Bronchial epithelial cell (primary cell): ENCODE data around the gene MACROH2A1. TPM values are rescaled to one million over a fixed set of nuclear protein-coding genes. Genes with fewer than 3 reads are reported as not detected.
A peak's percentile ranks its signal among the peaks of the same experiment; 100 is the strongest.

Experiments used
- DNase-seq: peaks from one replicate; pipeline ENCODE4 v3.0.0-alpha.2; 2010; ENCODE audit warnings: low read depth
- FAIRE-seq: peaks from 2 replicates; lab custom pipeline; 2011; peaks lifted over from hg19 to GRCh38; lab: Jason Lieb, UNC
- H3K27me3 ChIP-seq: 2 replicates; pipeline ENCODE4 v1.5.1; 2011; ENCODE audit warnings: low read length; ENCODE audit not compliant: control insufficient read depth, insufficient read depth
- H3K36me3 ChIP-seq: 2 replicates; pipeline ENCODE4 v1.5.1; 2011; ENCODE audit warnings: low read length; ENCODE audit not compliant: control insufficient read depth, insufficient read depth
- H3K4me3 ChIP-seq: 2 replicates; pipeline ENCODE4 v1.5.1; 2011; ENCODE audit warnings: mild to moderate bottlenecking, low read depth, low read length, control low read depth
- CTCF ChIP-seq: IDR thresholded peaks from 2 replicates; pipeline ENCODE4 v1.5.1; 2011; ENCODE audit warnings: mild to moderate bottlenecking, moderate library complexity, low read length, control low read depth, inconsistent platforms; ENCODE audit not compliant: insufficient read depth, severe bottlenecking
- total RNA-seq: library from RNA; depleted of rRNA; stranded (reverse); fragments of >200 nt; gene quantifications from 2 replicates; pipeline ENCODE4 v1.2.1, GENCODE V29; 2014

MACROH2A1 gene
- total RNA-seq, 1 donor from 2014 or later, result 257 TPM

GRCh38 chr5:135377751-135378680 is 21.0 kb downstream of the MACROH2A1 start:
- FAIRE-seq, result no peak
- peak; percentile 39 for DNase-seq
- TF ChIP-seq CTCF, result no peak
- Histone ChIP-seq H3K36me3 (peaks cover 19% of the 10 kb centered on the region), H3K27me3 (no peaks in the 10 kb centered on the region), H3K4me3 (no peak overlapping the region)

DNA sequence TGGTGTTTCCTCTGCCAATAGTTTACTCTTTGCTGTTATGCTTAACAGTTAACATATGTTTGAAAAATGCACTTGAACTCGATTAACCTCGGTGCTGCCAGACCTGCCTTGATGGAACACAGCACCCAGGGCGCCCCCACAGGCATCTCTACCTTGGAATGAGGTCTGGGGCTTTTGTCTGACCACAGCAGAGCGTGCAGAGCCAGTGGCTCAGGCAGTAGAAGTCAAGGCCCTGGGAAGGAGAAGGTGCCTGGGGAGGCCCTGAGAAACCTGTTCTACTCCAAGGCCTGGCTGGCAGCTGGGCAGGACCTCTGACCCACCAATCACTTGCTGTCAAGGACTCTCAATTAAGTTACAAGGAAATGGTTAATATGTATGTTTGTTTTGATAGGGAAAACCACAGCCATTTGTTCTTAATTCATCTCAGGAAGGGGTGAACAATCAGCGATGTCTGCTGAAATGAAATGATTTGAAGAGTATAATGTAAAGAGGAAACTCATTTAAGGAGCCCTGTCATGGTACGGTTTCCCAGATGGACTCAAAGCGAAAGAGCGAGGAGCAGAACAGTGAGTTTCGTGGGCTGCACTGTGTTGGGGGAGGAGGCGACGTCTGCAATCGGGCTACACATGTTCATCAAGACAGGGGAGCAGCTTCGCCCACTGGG is 21.9 kb downstream of the MACROH2A1 start:
- Histone ChIP-seq H3K27me3 (no peaks in the 10 kb centered on the region), H3K36me3 (peaks cover 13% of the 10 kb centered on the region), H3K4me3 (no peak overlapping the region)
- FAIRE-seq (no peak), DNase-seq (no peak)
- TF ChIP-seq CTCF, result no peak

- no peak for TF ChIP-seq CTCF
- no peaks in the 10 kb centered on the region for H3K27me3 ChIP-seq
- FAIRE-seq, result no peak
- H3K36me3 ChIP-seq, result peaks cover 14% of the 10 kb centered on the region
- DNase-seq, result no peak
- no peak overlapping the region for H3K4me3 ChIP-seq
Observed at GRCh38 chr5:135375040-135375793, 23.8 kb downstream of the MACROH2A1 start.

DNA sequence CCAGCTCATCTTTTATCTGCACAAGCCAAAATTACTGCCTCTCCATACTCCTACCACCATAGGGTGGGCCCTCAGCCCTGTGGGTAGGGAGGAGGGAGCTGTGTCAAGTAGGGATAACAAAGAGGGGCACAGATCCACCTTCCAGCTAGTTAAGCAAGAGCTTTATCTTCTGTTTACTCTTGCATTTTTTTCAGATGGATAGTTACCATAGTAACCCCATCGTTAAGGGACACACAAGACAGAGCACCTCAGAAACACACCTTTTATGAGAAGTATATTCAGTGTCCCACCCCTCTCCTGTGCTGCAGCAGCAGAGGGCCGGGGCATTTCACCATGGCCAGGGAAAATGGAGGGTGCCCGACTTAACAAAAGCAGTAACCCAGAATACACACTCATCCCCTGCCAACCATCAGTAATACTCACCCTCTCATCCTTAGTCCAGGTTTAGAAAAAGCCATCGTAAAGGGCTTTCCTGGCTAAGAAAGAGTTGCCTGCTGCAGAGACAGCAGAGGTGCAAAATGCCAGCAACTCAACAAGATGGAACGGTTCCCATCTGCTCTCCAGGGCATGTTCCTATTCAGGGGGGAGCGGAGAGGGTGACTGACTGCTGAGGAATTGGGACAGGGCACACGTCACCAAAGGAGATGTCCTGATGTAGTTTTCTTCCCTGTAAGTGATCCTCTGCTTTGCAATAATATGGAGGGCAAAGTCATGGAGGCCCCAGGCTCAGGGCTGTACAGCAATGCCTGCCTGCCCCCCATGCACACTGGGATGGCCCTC is 25.1 kb downstream of the MACROH2A1 start:
- FAIRE-seq, result no peak
- TF ChIP-seq CTCF, result no peak
- DNase-seq, result no peak
- H3K36me3 ChIP-seq, result peaks cover 20% of the 10 kb centered on the region
- no peaks in the 10 kb centered on the region for H3K27me3 ChIP-seq
- no peak overlapping the region for H3K4me3 ChIP-seq

DNA sequence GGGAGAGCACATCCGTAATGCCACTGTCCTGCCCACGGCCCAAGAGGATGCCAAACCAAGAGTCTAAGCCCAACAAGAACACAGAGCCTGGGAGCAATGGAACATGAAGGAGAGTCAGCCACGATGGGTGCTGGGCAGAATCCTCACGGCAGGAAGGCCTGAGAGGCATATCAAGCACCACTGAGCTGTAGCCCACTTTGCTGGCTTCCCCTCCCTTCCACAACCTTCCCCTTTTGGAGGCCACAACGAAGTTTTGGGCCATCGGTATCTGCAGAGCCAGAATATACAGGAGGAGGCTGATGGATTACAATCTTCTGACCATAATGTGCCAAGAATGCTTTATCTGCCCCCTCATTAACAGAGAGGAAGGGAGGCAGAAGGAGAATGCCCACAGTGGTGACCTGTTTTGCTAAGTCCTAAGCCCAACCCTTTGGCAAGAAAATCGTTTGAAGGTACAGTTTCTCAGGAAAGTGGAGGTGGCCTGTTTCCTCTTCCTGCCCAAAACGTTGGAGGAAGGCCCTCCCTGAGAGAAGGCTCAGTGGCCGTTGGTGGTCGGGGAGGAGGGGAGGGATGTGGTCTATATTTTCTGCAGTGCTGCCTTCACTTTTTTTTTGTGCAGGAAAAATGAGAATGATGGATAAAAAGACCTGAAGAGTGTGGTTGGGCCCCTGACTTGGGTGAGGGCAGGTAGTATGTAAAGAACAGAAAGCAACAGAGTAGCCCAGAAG is 26.2 kb downstream of the MACROH2A1 start:
- TF ChIP-seq CTCF, result no peak
- Histone ChIP-seq H3K36me3 (peaks cover 27% of the 10 kb centered on the region), H3K27me3 (no peaks in the 10 kb centered on the region)

More for the DNA sequence above, 26.2 kb downstream of the MACROH2A1 start:
- DNase-seq (no peak), FAIRE-seq (no peak)
- no peak overlapping the region for H3K4me3 ChIP-seq
